Right lung (tissue), 5 donors: ENCODE results near the gene CNGA4. TPM values are rescaled to one million over a fixed set of nuclear protein-coding genes. Genes with fewer than 3 reads are reported as not detected.
"Not testable (repeated sequence)": the region's sequence is repeated elsewhere in the genome, so short reads cannot be mapped to it uniquely, and the experiment has no call there.

Source experiments
- DNase-seq, 2 donors: peaks; one replicate each; pipeline ENCODE4 v3.0.0-alpha.2; 2013
- polyA plus RNA-seq, 5 donors: library from polyadenylated mRNA; unstranded; fragments of 120-200 nt; gene quantifications; one replicate each; pipeline versions ENCODE4 v1.2.1 to v1.2.3, GENCODE V29; 2013; ENCODE audit warnings: inconsistent platforms in 1 of 5, low replicate concordance in 1 of 5; ENCODE audit not compliant: insufficient read length in 5 of 5, insufficient read depth in 1 of 5

The CNGA4 gene
- polyA plus RNA-seq, 5 donors, result 1.2 to 1.9 (median 1.5) TPM

DNA sequence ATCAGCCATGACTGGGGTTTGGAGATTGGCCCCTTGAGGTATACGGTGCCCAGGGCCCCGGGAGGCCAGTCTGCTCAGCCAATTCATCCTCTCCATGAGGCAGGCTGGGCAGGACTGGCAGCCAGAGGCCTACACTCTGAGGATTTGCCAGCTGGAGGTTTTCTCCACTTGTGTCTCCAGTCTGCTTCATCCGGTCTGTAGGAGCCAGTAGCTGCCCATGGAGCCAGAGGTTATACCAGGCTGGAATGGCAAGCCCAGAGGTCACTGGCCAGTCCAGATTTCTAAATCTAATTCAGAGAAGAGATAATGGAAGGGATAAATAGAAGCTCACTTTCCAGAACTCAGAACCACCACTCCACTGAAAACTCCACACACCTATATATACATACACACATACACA lies 14.5 kb upstream of the CNGA4 start:
- no peak for DNase-seq

DNA sequence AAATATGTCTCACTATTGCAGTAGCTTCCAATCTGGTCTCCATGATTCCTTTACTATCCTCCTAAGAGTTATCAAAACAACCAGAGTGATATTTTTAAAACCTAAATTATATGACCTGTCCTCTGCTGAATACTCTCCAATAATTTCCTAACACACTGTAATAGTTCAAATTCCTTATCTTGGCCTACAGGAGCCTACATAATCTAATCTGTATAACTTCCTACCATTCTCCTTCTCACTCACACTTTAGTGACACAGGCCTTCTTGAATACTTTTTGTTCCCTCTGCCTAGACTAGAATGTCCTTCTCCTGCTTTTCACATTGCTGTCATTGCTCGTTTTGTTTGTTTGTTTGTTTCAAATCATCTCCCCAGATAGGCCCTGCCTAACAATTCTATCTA lies 13.9 kb upstream of the CNGA4 start:
- DNase-seq, result no peak

DNA sequence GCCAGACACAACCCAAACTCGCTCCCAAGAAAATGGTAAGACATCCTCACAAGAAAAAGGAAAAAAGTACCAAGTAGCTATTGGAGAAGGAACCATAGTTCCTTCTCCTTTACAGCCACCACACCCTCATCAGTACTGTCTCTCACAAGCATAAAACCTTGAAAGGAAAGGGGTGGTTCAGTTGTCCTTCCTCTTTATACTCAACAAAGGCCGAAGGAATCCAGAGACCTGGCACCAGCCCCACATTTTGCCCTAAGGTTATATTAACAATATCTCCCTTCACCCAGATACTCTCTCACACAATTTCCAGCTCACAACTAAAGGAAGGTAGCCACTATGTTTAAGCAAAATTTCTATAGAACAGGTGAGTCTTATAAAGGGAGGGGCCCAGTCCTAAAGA lies 13.0 kb upstream of the CNGA4 start:
- DNase-seq, result no peak

DNA sequence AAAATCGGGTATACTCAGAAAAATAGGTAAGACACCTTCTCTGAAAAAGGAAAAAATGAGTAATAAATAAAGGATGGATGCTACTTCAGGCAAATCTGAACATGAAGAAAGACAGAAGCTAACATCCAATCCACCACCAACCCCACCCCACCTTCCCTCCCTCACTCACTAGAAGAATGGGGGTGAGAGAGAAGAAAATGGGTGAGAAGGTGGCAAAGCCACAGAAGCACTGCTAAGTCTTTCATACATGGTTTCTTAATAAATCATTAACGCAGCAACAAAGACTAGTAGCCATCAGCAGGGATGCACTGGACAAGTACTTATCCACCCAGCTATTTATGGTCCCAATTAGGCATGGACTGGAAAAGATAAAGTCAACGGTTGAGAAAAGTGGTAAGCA lies 10.4 kb upstream of the CNGA4 start:
- DNase-seq, result no peak

DNA sequence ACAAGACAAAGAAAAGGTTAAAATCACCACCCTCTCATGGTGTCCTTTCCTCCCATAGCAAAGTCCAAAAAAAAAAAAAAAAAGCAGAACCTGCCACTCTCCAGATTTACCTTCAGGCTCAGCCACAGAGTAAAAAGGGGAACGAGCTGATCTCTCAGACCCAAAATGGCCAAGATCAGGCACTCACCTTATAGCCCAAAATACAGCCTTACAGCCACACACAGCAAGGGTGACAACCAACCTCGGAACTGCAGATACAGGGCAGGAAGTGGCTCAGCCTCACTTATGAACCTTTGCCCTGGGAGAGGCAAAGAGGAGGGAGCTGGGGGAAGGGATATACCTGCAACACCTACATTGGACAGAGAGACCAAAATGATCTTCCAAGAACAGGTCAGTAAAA lies 9.0 kb upstream of the CNGA4 start:
- no peak for DNase-seq

DNA sequence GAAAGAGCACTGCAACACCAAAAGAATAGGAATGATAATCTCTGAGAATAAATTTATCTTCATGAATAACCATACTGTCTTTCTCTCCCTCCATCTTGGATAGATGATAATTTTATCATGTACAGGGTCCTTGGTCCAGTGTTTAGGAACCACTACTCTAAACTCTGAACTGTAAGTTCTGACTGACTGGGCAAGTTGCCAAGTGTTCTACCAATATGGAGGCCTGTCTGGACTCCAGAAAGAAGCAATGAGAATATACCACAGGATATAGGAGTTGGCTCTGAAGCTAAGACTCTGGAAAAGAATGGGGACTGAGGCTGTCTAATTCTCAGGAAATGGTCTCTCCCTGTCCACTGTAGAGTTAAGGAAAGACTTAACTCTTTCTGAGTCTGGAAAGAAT lies 6.0 kb upstream of the CNGA4 start:
- DNase-seq, result no peak

DNA sequence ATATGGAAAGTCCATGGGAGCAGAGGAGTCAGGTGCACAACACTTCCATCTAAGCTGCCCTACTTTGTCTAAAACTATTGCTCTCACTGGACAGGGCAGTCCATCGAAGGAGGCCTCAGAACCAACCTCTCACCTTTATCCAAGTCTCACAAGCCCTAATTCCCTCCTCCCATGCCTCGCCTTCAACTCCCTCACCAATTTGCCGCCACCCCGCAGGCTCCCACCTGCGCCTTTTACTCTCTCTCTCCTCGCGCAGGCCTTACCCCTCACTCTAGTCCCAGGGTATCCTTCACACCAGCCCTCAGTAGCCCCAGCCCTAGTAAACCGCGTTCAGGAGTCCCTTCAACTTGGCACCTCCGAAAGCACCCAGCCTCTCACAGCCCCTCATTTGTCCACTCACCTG lies 4.9 kb upstream of the CNGA4 start:
- no peak for DNase-seq

DNA sequence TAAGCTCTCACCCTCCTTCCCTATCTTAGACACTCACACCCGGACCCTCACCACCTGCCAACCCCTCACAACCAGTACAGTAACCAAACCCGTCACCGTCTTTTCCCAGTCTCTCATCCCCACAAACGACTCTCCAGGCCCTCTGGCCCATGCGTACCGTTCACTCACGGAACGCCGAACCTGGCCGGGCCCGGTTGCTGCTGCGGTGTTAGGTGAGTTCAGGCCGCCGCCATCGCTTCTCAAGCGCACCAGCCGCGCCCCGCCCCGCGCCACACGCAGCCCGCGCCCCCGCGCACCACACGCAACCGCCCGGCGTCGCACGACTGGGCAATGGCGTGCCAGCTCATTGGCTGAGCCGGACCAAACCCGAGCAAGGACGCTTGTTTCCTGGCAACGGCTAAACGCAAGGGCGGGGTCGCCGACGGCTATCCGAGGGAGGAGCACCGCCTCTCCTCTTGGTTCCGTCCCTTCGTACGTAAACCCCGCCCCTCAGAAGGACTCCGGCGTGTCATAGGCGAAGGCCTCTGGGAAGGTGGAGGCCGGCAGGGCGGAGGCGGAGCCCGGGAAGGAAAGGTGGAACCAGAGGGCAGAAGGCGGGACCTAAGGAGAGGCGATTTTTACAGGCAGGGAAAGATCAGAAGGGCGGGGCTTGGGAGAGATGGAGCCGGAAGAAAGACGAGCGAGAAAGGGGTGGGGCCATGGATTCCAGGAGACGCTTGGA lies 4.3 kb upstream of the CNGA4 start, which contains the start of gene FHIP1B:
TSS of gene FHIP1B (minus strand) at position 250 of the 721 bp plus-strand sequence. CDS start 10,120 bp downstream, outside the sequence.
- peak; percentile 99 to 100 for DNase-seq

DNA sequence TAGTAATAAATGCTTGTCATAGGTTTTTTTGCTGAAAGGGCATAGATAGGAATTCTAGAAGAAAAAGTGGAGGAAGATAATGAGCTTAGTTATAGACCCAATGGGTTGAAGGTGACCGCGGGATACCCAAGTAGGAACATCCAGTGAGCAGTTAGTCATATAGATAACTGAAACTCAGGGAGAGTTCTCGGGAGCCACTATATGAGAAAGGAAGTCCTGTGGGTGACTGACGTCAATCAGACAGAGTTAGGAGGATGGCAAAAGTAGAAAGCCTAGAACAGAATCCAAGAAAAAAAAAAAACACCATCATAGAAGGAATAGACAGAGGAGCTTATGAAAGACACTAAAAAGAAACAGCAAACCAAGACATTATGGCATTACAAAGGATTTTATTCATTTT lies 1.6 kb upstream of the CNGA4 start:
- DNase-seq, result no peak

DNA sequence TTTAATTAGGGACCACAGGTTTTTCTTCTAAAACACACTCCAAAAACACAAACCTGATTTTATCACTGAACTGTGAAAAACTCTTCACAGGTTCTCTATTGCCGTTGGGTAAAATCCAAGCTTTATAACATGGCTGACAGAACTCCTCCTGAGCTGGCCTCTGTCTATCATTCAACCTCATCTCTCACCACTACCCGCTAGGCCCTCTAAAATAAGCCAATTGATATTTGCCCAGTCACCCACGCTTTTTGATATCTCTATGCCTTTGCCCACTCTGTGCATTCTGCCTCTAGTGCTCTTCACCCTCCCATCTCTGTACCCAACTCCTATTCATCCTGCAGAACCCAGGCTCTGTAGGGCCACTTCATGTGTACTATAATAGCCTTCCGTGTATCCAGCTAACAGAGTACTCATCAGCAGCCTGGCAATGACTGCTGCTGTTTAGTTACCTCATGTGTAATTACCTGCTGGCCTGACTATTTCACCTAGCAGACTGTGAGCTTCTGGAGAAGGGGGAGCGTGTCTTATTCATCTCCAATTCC lies 1.1 kb upstream of the CNGA4 start:
- no peak for DNase-seq

DNA sequence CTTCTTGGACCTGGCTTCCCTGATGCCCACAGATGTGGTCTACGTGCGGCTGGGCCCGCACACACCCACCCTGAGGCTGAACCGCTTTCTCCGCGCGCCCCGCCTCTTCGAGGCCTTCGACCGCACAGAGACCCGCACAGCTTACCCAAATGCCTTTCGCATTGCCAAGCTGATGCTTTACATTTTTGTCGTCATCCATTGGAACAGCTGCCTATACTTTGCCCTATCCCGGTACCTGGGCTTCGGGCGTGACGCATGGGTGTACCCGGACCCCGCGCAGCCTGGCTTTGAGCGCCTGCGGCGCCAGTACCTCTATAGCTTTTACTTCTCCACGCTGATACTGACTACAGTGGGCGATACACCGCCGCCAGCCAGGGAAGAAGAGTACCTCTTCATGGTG lies 1.2 kb downstream of the CNGA4 start:
- DNase-seq, result no peak

DNA sequence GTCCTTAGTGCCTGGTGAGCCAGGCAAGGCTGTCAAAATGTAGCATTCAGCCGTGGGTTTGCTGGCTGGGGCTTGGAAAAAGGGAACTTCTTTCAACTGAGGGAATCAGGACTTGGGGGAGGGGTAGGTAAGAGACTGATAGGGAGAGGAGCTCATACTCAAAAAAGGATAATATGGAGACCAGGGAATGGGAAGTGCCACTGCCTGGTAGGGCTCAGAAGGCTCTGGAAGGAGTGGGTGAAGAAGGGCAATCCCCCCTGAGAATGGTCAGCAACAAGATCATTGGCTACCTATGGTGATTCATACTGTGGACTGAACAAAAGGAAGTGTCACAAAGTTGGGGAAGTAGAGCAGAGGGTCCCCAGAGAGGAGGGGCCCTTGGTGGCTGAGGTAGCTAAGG lies 1.9 kb downstream of the CNGA4 start:
- DNase-seq, result no peak

DNA sequence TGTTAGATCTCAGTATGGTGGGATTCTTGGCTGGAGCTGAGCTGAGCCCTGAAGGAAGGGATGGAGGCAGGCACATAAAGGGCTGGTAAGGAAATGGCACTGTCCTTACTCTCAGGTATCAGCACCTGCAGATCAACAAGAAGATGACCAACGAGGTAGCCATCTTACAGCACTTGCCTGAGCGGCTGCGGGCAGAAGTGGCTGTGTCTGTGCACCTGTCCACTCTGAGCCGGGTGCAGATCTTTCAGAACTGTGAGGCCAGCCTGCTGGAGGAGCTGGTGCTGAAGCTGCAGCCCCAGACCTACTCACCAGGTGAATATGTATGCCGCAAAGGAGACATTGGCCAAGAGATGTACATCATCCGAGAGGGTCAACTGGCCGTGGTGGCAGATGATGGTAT lies 2.4 kb downstream of the CNGA4 start:
- DNase-seq, result no peak

DNA sequence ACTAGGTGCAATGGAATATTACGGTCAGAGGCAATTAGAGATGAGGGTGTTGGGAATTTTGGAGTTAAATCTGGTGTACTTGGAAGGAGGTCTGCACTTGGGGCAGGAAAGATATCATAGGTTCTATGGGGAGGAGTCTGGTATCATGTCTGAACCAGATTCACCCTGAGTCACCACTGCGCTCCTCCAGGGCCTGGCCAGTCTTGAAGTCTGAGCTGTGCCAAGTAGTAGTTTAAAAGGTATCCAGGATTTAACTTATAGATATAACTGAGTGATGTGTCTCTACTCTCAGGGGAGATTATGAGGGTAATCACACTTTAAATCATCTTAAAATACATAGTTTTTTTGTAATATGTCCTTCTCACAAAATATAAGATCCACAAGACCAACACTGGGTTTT lies 6.6 kb downstream of the CNGA4 start:
- DNase-seq, result no peak

DNA sequence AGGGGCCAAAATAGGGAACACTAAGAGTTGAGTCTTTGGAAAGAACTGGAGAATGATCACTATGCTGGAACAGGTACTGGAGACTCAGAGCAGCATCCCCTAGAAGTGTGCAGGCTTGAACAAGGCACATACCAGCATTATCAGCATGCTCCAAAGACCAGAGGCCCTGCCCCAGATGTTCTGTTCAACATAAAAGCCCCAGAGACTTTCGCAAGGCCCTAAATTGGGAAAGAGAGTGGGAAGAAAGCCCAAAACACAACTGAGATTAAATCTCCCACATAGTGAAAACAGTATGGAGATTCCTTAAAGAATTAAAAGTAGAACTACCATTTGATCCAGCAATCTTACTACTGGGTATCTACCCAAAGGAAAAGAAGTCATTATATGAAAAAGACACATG lies 9.4 kb downstream of the CNGA4 start:
- DNase-seq, result peak; percentile 37 to 59

DNA sequence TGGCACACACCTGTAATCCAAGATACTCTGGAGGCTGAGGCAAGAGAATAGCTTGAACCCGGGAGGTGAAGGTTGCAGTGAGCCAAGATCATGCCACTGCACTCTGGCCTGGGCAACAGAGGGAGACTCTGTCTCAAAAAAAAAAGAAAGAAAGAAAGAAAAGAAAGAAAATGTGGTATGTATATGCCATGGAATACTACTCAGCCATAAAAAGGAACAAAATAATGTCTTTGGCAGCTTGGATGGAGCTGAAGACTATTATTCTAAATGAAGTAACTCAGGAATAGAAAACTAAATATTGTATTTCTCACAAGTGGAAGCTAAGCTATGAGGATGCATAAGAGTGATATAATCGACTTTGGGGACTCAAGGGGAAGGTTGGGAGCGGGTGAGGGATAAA lies 10.0 kb downstream of the CNGA4 start:
- not testable (repeated sequence) for DNase-seq

DNA sequence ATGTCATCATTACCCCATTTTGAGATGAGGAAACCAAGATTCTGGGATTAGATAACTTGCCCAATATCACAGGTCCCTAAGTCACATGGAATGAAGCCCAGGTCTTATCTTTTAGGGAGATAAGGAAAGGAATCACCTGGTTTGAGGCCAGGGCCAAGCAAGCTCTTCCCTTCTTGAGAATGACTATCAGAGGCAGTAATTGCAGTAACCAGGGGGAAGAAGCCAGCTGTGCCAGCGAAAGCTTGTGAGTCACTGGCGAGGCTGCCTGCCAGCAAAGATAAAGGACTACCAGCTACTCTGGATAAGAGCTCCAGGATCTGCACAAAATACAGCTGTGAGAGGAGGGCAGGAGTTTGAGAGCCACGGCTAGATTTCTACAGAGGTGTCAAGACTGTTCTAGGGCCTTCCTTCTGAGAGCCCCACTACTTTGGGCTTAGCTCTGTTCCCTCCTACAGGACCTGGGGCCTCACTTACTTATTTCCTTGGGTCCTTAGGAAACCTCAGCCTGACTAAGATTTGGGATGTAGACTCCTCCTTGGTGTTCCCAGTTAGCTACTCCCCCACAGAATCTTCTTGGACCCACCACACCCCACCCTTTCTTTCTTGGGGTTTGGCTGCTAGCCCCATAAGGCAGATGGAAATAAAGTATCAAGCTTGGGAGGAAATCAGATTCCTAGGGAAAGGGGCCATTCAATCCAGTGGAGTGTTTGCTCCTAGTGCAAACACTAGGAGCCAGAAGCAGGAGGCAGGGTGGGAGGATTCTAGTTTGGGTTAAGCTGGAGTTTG lies 11.1 kb downstream of the CNGA4 start:
- no peak for DNase-seq

DNA sequence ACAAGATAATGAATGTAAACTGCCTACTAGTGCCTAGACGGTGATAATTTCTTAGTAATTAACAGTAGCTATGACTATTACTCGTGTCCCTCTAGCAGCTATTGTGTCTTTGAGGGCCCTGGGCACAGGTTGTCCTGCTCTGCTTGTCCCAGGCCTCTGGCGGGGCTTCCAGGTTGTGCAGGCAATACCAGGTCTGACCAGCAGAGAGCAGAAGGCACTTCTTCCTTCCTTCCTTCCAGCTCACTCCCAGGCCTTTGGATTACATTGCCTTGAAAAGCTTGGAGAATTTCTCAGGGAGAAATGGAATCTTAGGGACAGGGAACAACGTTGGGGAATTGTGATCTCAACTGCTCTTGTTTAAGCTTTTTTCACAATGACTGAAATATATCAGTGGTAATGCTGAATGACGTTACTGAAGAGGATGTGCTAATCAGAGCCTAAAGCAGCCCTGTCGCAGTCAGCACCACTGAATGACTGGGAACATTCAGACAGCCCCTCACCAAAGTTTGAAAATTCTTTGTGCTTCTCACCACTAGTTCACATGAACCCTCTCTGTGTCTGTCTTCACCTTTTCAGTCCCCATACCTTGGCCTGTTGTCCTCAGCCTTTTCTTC lies 12.3 kb downstream of the CNGA4 start:
- peak; percentile 51 to 62 for DNase-seq

DNA sequence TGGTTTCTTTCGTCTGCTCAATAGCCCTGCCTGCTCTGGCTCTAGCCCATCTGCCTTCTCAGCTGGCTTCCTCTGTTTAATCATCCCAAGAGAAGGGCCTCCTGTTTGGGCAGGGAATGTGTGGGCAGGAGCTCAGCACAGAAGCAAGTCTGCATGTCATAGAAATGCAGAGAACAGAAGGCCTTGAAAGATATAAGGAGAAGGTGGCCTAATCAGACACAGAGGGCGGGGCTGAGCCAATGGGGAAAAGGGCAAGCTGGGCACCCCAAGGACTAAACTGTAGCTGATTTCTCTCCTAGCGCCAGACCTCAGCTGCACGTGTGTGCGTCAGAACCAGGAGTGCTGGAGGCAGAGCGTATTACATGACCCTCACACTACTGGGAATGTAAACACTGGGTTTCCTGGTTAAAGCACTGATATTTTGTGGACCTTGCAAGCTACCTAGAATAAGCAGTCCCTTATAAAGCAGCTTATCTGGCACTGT lies 13.1 kb downstream of the CNGA4 start:
- peak in 1 of 2 donors; percentile 31 for DNase-seq

DNA sequence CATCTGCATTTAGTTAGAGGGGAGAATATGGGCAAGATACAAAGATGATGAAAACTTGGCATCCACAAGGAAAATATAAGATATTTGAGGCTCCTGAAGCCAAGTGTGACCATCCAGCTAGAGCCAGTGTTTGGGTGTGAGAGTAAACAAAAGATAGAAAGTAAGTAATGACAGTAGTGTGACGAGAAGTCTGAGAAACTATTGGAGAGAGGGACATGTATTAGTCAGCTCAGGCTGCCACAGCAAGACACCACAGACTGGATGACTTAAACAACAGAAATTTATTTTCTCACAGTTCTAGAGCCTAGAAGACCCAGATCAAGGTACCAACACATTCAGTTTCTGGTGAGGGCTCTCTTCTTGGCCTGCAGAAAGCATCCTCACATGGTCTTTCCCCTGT lies 14.3 kb downstream of the CNGA4 start:
- DNase-seq, result no peak

DNA sequence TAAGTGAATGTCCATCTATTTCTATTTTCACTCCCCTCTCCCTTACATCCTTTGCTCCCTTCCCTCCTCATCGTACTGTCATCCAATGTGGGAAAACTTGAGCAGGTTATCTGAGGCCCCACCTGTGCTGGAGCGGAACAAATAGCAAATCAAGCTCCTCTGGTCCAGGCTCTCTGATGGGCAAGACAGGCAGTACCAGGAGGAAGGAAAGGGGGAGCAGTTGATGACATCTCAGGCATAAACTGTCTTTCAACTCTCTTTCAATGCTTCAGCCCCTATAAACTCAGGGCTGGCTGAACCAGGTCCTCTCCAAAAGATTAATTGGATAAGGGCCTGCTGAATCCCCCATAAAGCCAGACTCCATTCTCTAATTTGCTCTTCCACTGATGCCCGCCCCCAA lies 19.3 kb downstream of the CNGA4 start:
- DNase-seq, result no peak

DNA sequence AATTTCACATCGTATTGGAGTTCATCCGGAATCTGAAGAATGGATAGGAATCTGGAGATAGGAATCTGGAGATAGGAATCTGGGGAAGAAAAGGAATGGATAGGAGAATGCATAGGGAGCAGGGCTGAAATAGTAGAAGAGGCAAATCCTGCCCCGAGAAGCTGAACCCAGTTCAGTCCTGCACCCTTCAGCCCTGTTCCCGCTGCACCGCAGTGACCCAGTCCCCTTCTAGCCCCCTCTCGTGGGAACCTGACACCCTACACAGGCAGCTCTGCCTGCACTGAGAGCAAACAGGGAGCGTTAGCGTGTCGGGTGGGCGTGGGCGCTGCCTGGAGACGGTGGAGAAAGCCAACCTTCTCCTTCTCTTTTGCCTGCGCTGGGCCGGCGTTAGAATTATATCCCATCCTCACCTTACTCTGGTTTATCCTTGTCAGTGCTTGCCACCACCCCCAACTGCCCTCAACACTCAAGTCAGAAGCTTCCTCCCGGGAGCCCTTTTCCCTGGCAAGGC lies 19.7 kb downstream of the CNGA4 start:
- DNase-seq, result no peak
